ENCODE results near the gene TFRC. TPM values are rescaled to one million over a fixed set of nuclear protein-coding genes. Genes with fewer than 3 reads are reported as not detected.

Gene TFRC
- total RNA-seq, 4 donors from 2014 or later: 102 to 200 (median 126) TPM

DNA sequence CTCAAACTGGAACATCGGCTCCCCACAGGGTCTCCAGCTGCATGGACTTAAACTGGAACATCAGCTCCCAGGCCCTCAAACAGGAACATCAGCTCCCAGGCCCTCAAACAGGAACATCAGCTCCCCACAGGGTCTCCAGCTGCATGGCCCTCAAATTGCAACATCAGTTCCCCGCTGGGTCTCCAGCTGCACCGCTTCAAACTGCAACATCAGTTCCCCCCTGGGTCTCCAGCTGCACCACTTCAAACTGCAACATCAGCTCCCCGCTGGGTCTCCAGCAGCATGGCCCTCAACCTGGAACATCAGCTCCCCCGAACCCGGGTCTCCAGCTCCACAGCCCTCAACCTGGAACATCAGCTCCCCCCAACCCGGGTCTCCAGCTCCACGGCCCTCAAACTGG is 82.0 kb downstream of the TFRC start:
- Histone ChIP-seq H3K36me3 (no peaks in the 10 kb centered on the region), H3K27ac (no peak overlapping the region), H3K9me3 (no peaks in the 10 kb centered on the region), H3K4me3 (no peak overlapping the region), H3K27me3 (no peaks in the 10 kb centered on the region), H3K4me1 (no peaks in the 10 kb centered on the region)
- peak in 1 of 3 donors; percentile 34 for DNase-seq
- TF ChIP-seq, protein P1, sequence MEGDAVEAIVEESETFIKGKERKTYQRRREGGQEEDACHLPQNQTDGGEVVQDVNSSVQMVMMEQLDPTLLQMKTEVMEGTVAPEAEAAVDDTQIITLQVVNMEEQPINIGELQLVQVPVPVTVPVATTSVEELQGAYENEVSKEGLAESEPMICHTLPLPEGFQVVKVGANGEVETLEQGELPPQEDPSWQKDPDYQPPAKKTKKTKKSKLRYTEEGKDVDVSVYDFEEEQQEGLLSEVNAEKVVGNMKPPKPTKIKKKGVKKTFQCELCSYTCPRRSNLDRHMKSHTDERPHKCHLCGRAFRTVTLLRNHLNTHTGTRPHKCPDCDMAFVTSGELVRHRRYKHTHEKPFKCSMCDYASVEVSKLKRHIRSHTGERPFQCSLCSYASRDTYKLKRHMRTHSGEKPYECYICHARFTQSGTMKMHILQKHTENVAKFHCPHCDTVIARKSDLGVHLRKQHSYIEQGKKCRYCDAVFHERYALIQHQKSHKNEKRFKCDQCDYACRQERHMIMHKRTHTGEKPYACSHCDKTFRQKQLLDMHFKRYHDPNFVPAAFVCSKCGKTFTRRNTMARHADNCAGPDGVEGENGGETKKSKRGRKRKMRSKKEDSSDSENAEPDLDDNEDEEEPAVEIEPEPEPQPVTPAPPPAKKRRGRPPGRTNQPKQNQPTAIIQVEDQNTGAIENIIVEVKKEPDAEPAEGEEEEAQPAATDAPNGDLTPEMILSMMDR (IDR thresholded peaks at IDR 0.05): no peak
- no peak for TF ChIP-seq POLR2A (IDR thresholded peaks at IDR 0.05)

Small RNAs within 50 kb of the gene (small RNA-seq; reads per million reads assigned to genes)
- 0 reads per million in 2 donors for gene RNU7-18P

Other genes starting within 250 kb of the TFRC start
- 100 to 1,000 TPM in 1 of 4 donors, 10 to 100 TPM in 3; 18.6 to 149 (median 24.6) TPM for gene TNK2, start 173.5 kb downstream of the TFRC start, total RNA-seq
- gene ZDHHC19, start 129.3 kb upstream of the TFRC start, total RNA-seq: not detected
- gene SLC51A, start 134.4 kb upstream of the TFRC start, total RNA-seq: 100 to 1,000 TPM in 3 of 4 donors, 10 to 100 TPM in 1; 25.6 to 284 (median 204) TPM
- gene PCYT1A, start 205.6 kb upstream of the TFRC start, total RNA-seq: 100 to 1,000 TPM; 168 to 211 (median 177) TPM
- gene DYNLT2B, start 236.2 kb upstream of the TFRC start, total RNA-seq: 1 to 10 TPM in 2 of 4 donors, not detected in 2; 2.3 to 6.0 TPM